HUES64 (cell line): ENCODE data around the gene FRMPD4.

Experiments used
- H3K27ac ChIP-seq: 2 replicates; pipeline ENCODE4 v1.7.0; 2013; ENCODE audit warnings: low read depth, low read length, inconsistent platforms
- H3K27me3 ChIP-seq: 2 replicates; pipeline ENCODE4 v1.6.1; 2013; ENCODE audit warnings: mild to moderate bottlenecking, low read length; ENCODE audit not compliant: insufficient read depth
- H3K36me3 ChIP-seq: 2 replicates; pipeline ENCODE4 v1.6.1; 2013; ENCODE audit warnings: mild to moderate bottlenecking, low read length; ENCODE audit not compliant: insufficient read depth
- H3K4me1 ChIP-seq: 2 replicates; pipeline ENCODE4 v1.6.1; 2013; ENCODE audit warnings: mild to moderate bottlenecking, low read length, moderate library complexity; ENCODE audit not compliant: insufficient read depth
- H3K4me3 ChIP-seq: 2 replicates; pipeline ENCODE4 v1.5.1; 2013; ENCODE audit warnings: mild to moderate bottlenecking, low read length, moderate library complexity
- H3K9ac ChIP-seq: 2 replicates; pipeline ENCODE4 v1.6.1; 2013; ENCODE audit warnings: mild to moderate bottlenecking, low read depth, low read length
- H3K9me3 ChIP-seq: 2 replicates; pipeline ENCODE4 v1.6.1; 2013; ENCODE audit warnings: low read depth, low read length; ENCODE audit not compliant: insufficient read depth
- WGBS: fragments of 150-250, 120-280 bp; methylation state at CpG from one replicate; pipeline ENCODE4 v1.1.7; 2013; ENCODE audit warnings: missing lambda C conversion rate; 5-methylcytosine and 5-hydroxymethylcytosine counted together

Gene FRMPD4

DNA sequence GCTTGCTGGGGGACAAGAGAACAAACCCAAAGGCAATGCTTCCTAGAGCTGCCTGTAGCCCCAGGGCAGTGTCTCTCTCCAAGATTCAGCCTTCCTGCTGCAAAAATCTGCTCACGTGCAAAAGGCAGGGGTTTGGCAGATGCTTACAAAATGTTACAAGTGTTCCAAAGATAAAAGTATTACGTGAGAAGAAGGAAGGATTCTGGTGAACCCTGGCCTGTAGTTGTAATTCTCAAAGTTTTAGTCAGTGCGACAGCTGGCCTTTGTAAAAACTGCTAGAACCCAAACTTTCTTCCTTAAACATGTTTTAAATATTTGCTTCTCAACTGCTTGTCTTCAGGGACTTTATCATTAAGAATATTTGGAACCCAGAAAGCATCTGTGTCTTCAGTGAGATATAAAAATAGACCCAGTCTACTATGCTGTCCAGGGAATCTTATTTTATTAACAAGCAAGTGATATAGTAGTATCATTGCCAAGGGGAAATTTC, 232.3 kb downstream of the FRMPD4 start:
- H3K36me3 ChIP-seq, result no peaks in the 10 kb centered on the region
- H3K9ac ChIP-seq, result no peak overlapping the region
- H3K4me3 ChIP-seq, result no peak overlapping the region
- no peaks in the 10 kb centered on the region for H3K4me1 ChIP-seq
- 80% methylated on average over 3 of the region's 3 CpGs for WGBS
- H3K27ac ChIP-seq, result no peak overlapping the region
- H3K9me3 ChIP-seq, result no peaks in the 10 kb centered on the region
- H3K27me3 ChIP-seq, result no peaks in the 10 kb centered on the region

DNA sequence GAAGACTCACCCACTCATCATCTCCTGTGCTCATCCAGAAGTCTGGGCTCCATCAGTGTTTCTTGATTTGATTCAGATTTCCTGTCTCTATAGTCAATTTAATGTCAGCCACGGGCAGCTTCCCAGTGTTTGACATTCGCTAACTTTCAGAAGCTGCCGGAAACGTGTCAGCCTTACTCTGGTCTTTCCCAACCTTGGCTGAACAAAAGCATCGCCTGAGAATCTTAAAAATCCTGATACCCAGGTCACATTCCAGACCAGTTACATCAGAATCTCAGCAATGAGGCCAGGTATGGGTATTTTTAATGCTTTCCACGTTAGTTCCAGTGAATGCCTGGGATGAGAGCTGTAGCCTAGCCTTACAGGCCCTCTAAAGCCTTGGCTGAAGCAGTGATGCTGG, 233.8 kb downstream of the FRMPD4 start:
- Histone ChIP-seq H3K36me3 (no peaks in the 10 kb centered on the region), H3K4me1 (no peaks in the 10 kb centered on the region), H3K27ac (no peak overlapping the region), H3K4me3 (no peak overlapping the region), H3K9ac (no peak overlapping the region), H3K9me3 (no peaks in the 10 kb centered on the region), H3K27me3 (no peaks in the 10 kb centered on the region)
- 85% methylated on average over 6 of the region's 6 CpGs for WGBS

- no peaks in the 10 kb centered on the region for H3K36me3 ChIP-seq
- no peak overlapping the region for H3K9ac ChIP-seq
- WGBS, result 93% methylated on average over 6 of the region's 6 CpGs
- H3K27ac ChIP-seq, result no peak overlapping the region
- no peaks in the 10 kb centered on the region for H3K9me3 ChIP-seq
- H3K27me3 ChIP-seq, result no peaks in the 10 kb centered on the region
- no peaks in the 10 kb centered on the region for H3K4me1 ChIP-seq
- no peak overlapping the region for H3K4me3 ChIP-seq
Observed at GRCh38 chrX:12374286-12374685, 236.0 kb downstream of the FRMPD4 start.

DNA sequence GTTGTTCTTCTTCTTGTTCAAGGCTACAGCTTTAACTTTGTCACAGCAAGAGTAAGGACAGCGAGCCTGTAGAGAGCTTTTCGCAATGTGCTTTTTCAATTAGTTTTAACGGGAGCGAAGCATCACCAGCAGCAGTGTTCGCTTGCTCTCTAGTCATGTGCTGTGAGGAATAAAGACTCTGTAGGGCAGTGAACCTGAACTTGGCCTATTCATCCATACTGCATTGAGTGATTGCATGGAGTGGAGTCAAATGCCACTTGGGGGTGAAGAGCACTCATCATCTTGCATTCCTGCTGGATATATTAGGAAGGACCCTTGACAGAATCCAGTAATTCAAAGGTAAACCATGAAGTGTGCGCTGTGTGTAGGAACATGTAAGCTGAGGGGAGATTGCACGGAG, 240.0 kb downstream of the FRMPD4 start:
- H3K27me3 ChIP-seq, result no peaks in the 10 kb centered on the region
- H3K27ac ChIP-seq, result no peak overlapping the region
- whole genome bisulfite sequencing, result 95% methylated on average over 7 of the region's 7 CpGs
- H3K9ac ChIP-seq, result no peak overlapping the region
- H3K4me3 ChIP-seq, result no peak overlapping the region
- H3K4me1 ChIP-seq, result no peaks in the 10 kb centered on the region
- H3K36me3 ChIP-seq, result no peaks in the 10 kb centered on the region
- no peaks in the 10 kb centered on the region for H3K9me3 ChIP-seq

- 100% methylated on average over 1 of the region's 1 CpG for WGBS
- no peak overlapping the region for H3K4me3 ChIP-seq
Observed at GRCh38 chrX:12378706-12379105, 240.4 kb downstream of the FRMPD4 start.

DNA sequence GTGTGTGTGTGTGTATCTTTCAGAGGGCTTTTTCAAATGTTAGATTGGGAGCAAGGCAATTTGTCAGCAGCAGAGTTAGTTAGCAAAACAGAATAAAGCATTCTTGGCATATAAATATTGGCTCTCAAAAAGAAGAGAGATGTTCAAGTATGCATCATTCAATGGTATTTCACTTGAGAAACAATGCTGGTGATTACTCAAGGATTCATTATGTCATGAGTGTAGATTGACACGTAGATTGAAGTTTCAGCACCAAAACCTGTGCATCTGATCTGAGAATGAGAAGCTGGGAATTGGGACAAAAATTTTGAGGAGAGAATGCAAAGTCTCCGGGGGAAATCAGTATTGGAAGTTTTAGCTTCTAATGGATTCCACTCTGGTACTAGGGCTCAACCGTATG, 241.4 kb downstream of the FRMPD4 start:
- Histone ChIP-seq H3K27me3 (no peaks in the 10 kb centered on the region), H3K4me3 (no peak overlapping the region), H3K4me1 (no peaks in the 10 kb centered on the region), H3K27ac (no peak overlapping the region), H3K36me3 (no peaks in the 10 kb centered on the region), H3K9ac (no peak overlapping the region), H3K9me3 (no peaks in the 10 kb centered on the region)
- 95% methylated on average over 3 of the region's 3 CpGs for WGBS

More at GRCh38 chrX:12378706-12379105, 240.4 kb downstream of the FRMPD4 start:
- Histone ChIP-seq H3K4me1 (no peaks in the 10 kb centered on the region), H3K9ac (no peak overlapping the region), H3K27me3 (no peaks in the 10 kb centered on the region), H3K9me3 (no peaks in the 10 kb centered on the region), H3K27ac (no peak overlapping the region), H3K36me3 (no peaks in the 10 kb centered on the region)

- H3K27me3 ChIP-seq, result no peaks in the 10 kb centered on the region
- H3K9ac ChIP-seq, result no peak overlapping the region
- H3K4me1 ChIP-seq, result no peaks in the 10 kb centered on the region
- no peak overlapping the region for H3K4me3 ChIP-seq
- H3K27ac ChIP-seq, result no peak overlapping the region
- no peaks in the 10 kb centered on the region for H3K36me3 ChIP-seq
- no peaks in the 10 kb centered on the region for H3K9me3 ChIP-seq
- 85% methylated on average over 2 of the region's 2 CpGs for WGBS
Observed at GRCh38 chrX:12383196-12383595, 244.9 kb downstream of the FRMPD4 start.

DNA sequence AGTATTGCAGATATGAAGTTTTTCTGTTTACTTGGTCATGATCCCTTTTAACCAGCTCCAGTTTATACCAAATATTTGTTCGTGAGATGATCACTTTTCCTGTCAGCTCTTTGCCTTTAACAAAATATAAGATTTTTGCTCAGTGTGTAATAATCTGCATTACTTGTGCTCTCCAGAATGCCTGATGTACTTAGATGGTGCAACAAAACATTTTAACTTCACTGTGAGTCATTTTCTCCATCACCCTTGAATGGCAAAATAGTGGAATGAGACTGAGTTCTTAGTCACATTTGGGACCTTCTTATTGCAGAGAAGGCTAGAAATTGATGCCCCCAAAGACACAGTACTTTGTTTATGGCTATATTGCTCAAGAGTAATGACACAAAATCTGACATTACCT, 252.0 kb downstream of the FRMPD4 start:
- Histone ChIP-seq H3K27me3 (no peaks in the 10 kb centered on the region), H3K27ac (no peak overlapping the region), H3K9me3 (no peaks in the 10 kb centered on the region), H3K36me3 (no peaks in the 10 kb centered on the region), H3K9ac (no peak overlapping the region), H3K4me1 (no peaks in the 10 kb centered on the region), H3K4me3 (no peak overlapping the region)
- no CpG with 5 or more reads among the region's 1 CpG for WGBS

- Histone ChIP-seq H3K27me3 (no peaks in the 10 kb centered on the region), H3K27ac (no peak overlapping the region), H3K4me1 (no peaks in the 10 kb centered on the region), H3K9ac (no peak overlapping the region), H3K9me3 (no peaks in the 10 kb centered on the region), H3K4me3 (no peak overlapping the region), H3K36me3 (no peaks in the 10 kb centered on the region)
Observed at GRCh38 chrX:12396584-12396983, 258.3 kb downstream of the FRMPD4 start.

DNA sequence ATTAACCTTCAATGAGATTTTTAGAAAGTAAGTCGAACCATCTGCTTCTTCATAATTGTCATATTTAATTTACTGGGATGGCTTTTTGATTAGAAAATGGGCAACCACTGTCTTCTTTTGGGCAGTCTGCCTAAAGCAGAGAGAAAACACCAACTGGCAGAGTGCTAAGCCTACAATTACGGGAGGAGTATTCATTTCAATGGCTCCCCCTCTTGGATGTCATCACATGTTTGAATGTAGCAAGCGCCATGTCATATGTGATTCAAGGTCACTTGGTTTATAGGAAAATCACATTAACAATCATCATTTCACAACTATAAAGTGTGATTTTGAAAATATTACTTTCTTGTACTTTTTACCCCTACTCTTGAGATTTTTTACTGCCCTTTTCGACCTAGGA, 261.9 kb downstream of the FRMPD4 start:
- H3K4me1 ChIP-seq, result no peaks in the 10 kb centered on the region
- H3K9me3 ChIP-seq, result no peaks in the 10 kb centered on the region
- no peak overlapping the region for H3K4me3 ChIP-seq
- no peaks in the 10 kb centered on the region for H3K27me3 ChIP-seq
- H3K27ac ChIP-seq, result no peak overlapping the region
- H3K36me3 ChIP-seq, result no peaks in the 10 kb centered on the region
- 100% methylated on average over 2 of the region's 4 CpGs for WGBS
- no peak overlapping the region for H3K9ac ChIP-seq

DNA sequence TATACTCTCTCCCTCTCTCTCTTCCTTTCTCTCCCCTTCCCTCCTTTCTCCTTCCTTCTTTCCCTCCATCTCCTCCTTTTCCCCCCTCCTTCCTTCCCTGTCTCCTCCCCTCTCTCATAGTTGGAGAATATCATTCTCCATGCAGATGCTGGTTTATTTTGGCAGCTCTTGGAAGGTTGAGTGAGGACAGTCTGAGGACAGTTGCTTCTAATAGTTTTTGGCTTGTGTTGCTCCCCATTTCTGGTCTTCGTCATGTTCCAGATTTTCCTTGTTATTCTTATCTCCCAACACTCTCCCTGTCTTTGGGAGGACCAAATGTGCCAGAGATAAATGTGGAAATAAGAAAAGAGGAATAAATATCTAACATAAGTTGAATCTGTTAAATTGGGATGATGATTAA, 263.0 kb downstream of the FRMPD4 start:
- Histone ChIP-seq H3K27ac (no peak overlapping the region), H3K27me3 (no peaks in the 10 kb centered on the region), H3K4me1 (no peaks in the 10 kb centered on the region), H3K4me3 (no peak overlapping the region), H3K9ac (no peak overlapping the region), H3K9me3 (no peaks in the 10 kb centered on the region), H3K36me3 (no peaks in the 10 kb centered on the region)
- no CpG with 5 or more reads among the region's 1 CpG for WGBS

DNA sequence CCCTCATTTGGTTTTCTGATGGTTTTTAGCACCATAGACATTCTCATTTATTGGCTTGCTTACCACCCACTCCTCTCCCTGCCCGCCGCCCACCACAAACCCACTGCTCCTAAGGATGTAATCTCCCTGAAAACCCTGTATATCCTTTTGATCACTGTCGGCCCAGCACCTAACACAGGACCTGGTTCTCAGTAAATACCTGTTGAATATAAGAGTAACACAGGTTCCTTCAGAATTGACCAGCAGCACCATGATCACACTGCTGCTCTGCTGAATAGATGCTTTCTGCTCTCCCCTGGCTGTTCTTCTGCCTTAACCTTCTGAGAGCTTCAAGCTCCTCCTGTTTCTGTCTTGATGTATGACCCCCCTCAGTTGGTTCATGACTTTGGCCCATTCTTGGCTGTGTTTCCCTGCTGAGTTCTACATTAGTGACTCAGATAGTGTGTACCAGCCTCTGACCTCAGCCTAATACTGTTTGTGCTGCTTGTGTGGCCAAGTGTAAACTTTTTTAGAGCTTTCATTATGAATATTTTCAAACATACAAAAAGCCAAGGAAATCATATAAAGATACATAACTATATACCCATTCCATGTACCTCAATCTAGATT, 265.3 kb downstream of the FRMPD4 start:
- Histone ChIP-seq H3K27ac (no peak overlapping the region), H3K4me1 (no peaks in the 10 kb centered on the region), H3K36me3 (no peaks in the 10 kb centered on the region), H3K27me3 (no peaks in the 10 kb centered on the region), H3K4me3 (no peak overlapping the region), H3K9ac (no peak overlapping the region), H3K9me3 (no peaks in the 10 kb centered on the region)
- WGBS, result 94% methylated on average over 3 of the region's 3 CpGs
